Activated CD8-positive, alpha-beta T cell treated with anti-CD3 and anti-CD28 coated beads for 36 hours (primary cell): ENCODE measurements around the gene PRPF40A. TPM values are rescaled to one million over a fixed set of nuclear protein-coding genes. Genes with fewer than 3 reads are reported as not detected.
A peak's percentile ranks its signal among the peaks of the same experiment; 100 is the strongest.

Experiments
- ATAC-seq: fragments of 200-7000 bp; cut with Tn5 transposase; one replicate; pipeline ENCODE4 v1.10.0; 2021; ENCODE audit warnings: mild to moderate bottlenecking, moderate library complexity
- CTCF ChIA-PET: fragments of 350-600 bp; sonication (Branson Sonifier 250); formaldehyde crosslinking; loops from one replicate; lab custom pipeline; 2021; ENCODE audit warnings: antibody characterized with exemption; lab: Charles Lee
- POLR2A ChIA-PET: fragments of 350-600 bp; sonication (Branson Sonifier 250); formaldehyde crosslinking; loops from one replicate; lab custom pipeline; 2021; ENCODE audit warnings: antibody characterized with exemption; lab: Charles Lee
- DNase-seq: peaks from one replicate; pipeline ENCODE4 v3.0.0-alpha.2; 2020
- H3K27ac Mint-ChIP-seq: one replicate; pipeline ENCODE4 v1.8.0; 2021; ENCODE audit warnings: mild to moderate bottlenecking, mixed read lengths
- H3K27me3 Mint-ChIP-seq: one replicate; pipeline ENCODE4 v1.8.0; 2021; ENCODE audit warnings: mixed read lengths
- H3K36me3 Mint-ChIP-seq: one replicate; pipeline ENCODE4 v1.8.0; 2021; ENCODE audit warnings: low read depth, mixed read lengths
- H3K4me1 Mint-ChIP-seq: one replicate; pipeline ENCODE4 v1.8.0; 2021; ENCODE audit warnings: low read depth, mixed read lengths
- H3K4me3 Mint-ChIP-seq: one replicate; pipeline ENCODE4 v1.8.0; 2021; ENCODE audit warnings: mild to moderate bottlenecking, moderate library complexity, mixed read lengths
- H3K9me3 Mint-ChIP-seq: one replicate; pipeline ENCODE4 v1.8.0; 2021; ENCODE audit warnings: mixed read lengths
- CTCF ChIP-seq: fragments of 200-600 bp; IDR thresholded peaks from one replicate; pipeline ENCODE4 v1.8.0; 2022; ENCODE audit warnings: antibody characterized with exemption, mild to moderate bottlenecking
- intact Hi-C: fragments of 100-400 bp; cut with micrococcal nuclease; formaldehyde crosslinking; loops from one replicate; pipeline ENCODE4 v1.10.0; 2022
- total RNA-seq, 2 experiments: library from RNA; stranded (reverse); gene quantifications; one replicate each; pipeline ENCODE4 v1.2.3, GENCODE V29; 2021

PRPF40A gene
- total RNA-seq, 2 experiments from 2014 or later = 145 to 148 TPM

GRCh38 chr2:152650768-152651371 is 66.4 kb downstream of the PRPF40A start:
- ATAC-seq = no peak
- ChIA-PET POLR2A (no interaction called here), CTCF (no interaction called here)
- Mint-ChIP-seq H3K4me1 (peaks cover 4% of the 10 kb centered on the region), H3K27me3 (no peaks in the 10 kb centered on the region), H3K4me3 (no peak overlapping the region), H3K27ac (no peak overlapping the region), H3K9me3 (no peaks in the 10 kb centered on the region), H3K36me3 (peaks cover 16% of the 10 kb centered on the region)
- DNase-seq = no peak
- TF ChIP-seq CTCF = no peak
- intact Hi-C loops = no loop called here

GRCh38 chr2:152649997-152650396 is 67.3 kb downstream of the PRPF40A start:
- no peak for ATAC-seq
- DNase-seq = no peak
- CTCF ChIA-PET = interaction anchor here (6.3 kb wide), 1 partner anchor 15 kb away, joined by 56 read pairs; no protein-coding TSS in a partner anchor
- Mint-ChIP-seq H3K9me3 (no peaks in the 10 kb centered on the region), H3K27ac (no peak overlapping the region), H3K27me3 (no peaks in the 10 kb centered on the region), H3K36me3 (peaks cover 12% of the 10 kb centered on the region), H3K4me1 (peaks cover 2% of the 10 kb centered on the region), H3K4me3 (no peak overlapping the region)
- no peak for TF ChIP-seq CTCF
- intact Hi-C loops = no loop called here
- POLR2A ChIA-PET = no interaction called here

GRCh38 chr2:152648336-152648735 is 68.9 kb downstream of the PRPF40A start:
- Mint-ChIP-seq H3K27ac (no peak overlapping the region), H3K36me3 (peaks cover 7% of the 10 kb centered on the region), H3K4me3 (no peak overlapping the region), H3K9me3 (no peaks in the 10 kb centered on the region), H3K27me3 (no peaks in the 10 kb centered on the region), H3K4me1 (peaks cover 2% of the 10 kb centered on the region)
- intact Hi-C loops = no loop called here
- ChIA-PET CTCF (interaction anchor here (1.5 to 6.3 kb wide), 2 partner anchors 11 to 13 kb away, joined by 4 to 56 read pairs; no protein-coding TSS in a partner anchor), POLR2A (no interaction called here)
- TF ChIP-seq CTCF = peak; percentile 21
- ATAC-seq (peak; percentile 47), DNase-seq (no peak)

GRCh38 chr2:152647552-152647951 is 69.7 kb downstream of the PRPF40A start:
- DNase-seq = no peak
- POLR2A ChIA-PET = no interaction called here
- intact Hi-C loops = no loop called here
- Mint-ChIP-seq H3K4me3 (no peak overlapping the region), H3K9me3 (no peaks in the 10 kb centered on the region), H3K4me1 (peaks cover 2% of the 10 kb centered on the region), H3K27ac (no peak overlapping the region), H3K27me3 (no peaks in the 10 kb centered on the region), H3K36me3 (peaks cover 5% of the 10 kb centered on the region)
- TF ChIP-seq CTCF = no peak
- ATAC-seq = no peak
- CTCF ChIA-PET = interaction anchor here (1.2 to 6.3 kb wide), 3 partner anchors 12 to 611 kb away, joined by 3 to 56 read pairs (median 4); no protein-coding TSS in a partner anchor

GRCh38 chr2:152646775-152647174 is 70.5 kb downstream of the PRPF40A start:
- no peak for TF ChIP-seq CTCF
- POLR2A ChIA-PET = no interaction called here

More at GRCh38 chr2:152646775-152647174, 70.5 kb downstream of the PRPF40A start:
- DNase-seq = no peak
- intact Hi-C loops = no loop called here
- Mint-ChIP-seq H3K27ac (no peak overlapping the region), H3K4me3 (no peak overlapping the region), H3K36me3 (no peaks in the 10 kb centered on the region), H3K27me3 (no peaks in the 10 kb centered on the region), H3K9me3 (no peaks in the 10 kb centered on the region), H3K4me1 (peaks cover 2% of the 10 kb centered on the region)
- ATAC-seq = no peak
- CTCF ChIA-PET = interaction anchor here (1.2 to 6.3 kb wide), 2 partner anchors 12 to 610 kb away, joined by 3 to 56 read pairs; no protein-coding TSS in a partner anchor
